ENCODE data around the gene ZSCAN22.

GRCh38 chr19:58325311-58326022 lies 1.3 kb upstream of the ZSCAN22 start:
- TF ChIP-seq CTCF (IDR thresholded peaks at IDR 0.05) (no peak), POLR2A (IDR thresholded peaks at IDR 0.05) (no peak), EP300 (IDR thresholded peaks at IDR 0.05) (no peak)

Data from gastroesophageal sphincter (tissue), 3 donors.